Skeletal muscle satellite cell (primary cell): ENCODE measurements around the gene CAMK1D.

Experiments used
- H3K27me3 ChIP-seq: 2 replicates; pipeline ENCODE4 v1.7.0; 2013; ENCODE audit warnings: low read length; ENCODE audit not compliant: control insufficient read depth, insufficient read depth
- H3K36me3 ChIP-seq: 2 replicates; pipeline ENCODE4 v1.7.0; 2013; ENCODE audit warnings: mild to moderate bottlenecking, control low read depth, low read length; ENCODE audit not compliant: insufficient read depth
- H3K4me1 ChIP-seq: 2 replicates; pipeline ENCODE4 v1.7.0; 2013; ENCODE audit warnings: low read length; ENCODE audit not compliant: control insufficient read depth, insufficient read depth
- H3K4me2 ChIP-seq: 2 replicates; pipeline ENCODE4 v1.7.0; 2013; ENCODE audit warnings: mild to moderate bottlenecking, low read length
- H3K4me3 ChIP-seq: 2 replicates; pipeline ENCODE4 v1.7.0; 2013; ENCODE audit warnings: low read length
- H3K9ac ChIP-seq: 2 replicates; pipeline ENCODE4 v1.7.0; 2013; ENCODE audit warnings: mild to moderate bottlenecking, low read depth, low read length, moderate library complexity
- H3K9me3 ChIP-seq: replicated peaks from 2 replicates; pipeline ENCODE4 v1.7.0; 2013; ENCODE audit warnings: mild to moderate bottlenecking, control low read depth, low read length

Gene CAMK1D

GRCh38 chr10:12636571-12636970 lies 287.2 kb downstream of the CAMK1D start:
- H3K9ac ChIP-seq, result no peak overlapping the region
- H3K9me3 ChIP-seq, result no peaks in the 10 kb centered on the region
- H3K4me2 ChIP-seq, result no peak overlapping the region
- peaks cover 9% of the 10 kb centered on the region for H3K27me3 ChIP-seq
- H3K4me1 ChIP-seq, result no peaks in the 10 kb centered on the region
- no peak overlapping the region for H3K4me3 ChIP-seq
- H3K36me3 ChIP-seq, result no peaks in the 10 kb centered on the region

- H3K4me3 ChIP-seq, result no peak overlapping the region
- H3K9ac ChIP-seq, result no peak overlapping the region
- H3K9me3 ChIP-seq, result no peaks in the 10 kb centered on the region
- no peaks in the 10 kb centered on the region for H3K4me1 ChIP-seq
- H3K36me3 ChIP-seq, result no peaks in the 10 kb centered on the region
- peaks cover 9% of the 10 kb centered on the region for H3K27me3 ChIP-seq
- H3K4me2 ChIP-seq, result no peak overlapping the region
Measured at GRCh38 chr10:12637649-12638048, 288.3 kb downstream of the CAMK1D start.

GRCh38 chr10:12638103-12638502 lies 288.8 kb downstream of the CAMK1D start:
- no peak overlapping the region for H3K4me3 ChIP-seq
- no peaks in the 10 kb centered on the region for H3K36me3 ChIP-seq
- H3K9ac ChIP-seq, result no peak overlapping the region
- peaks cover 9% of the 10 kb centered on the region for H3K27me3 ChIP-seq
- H3K9me3 ChIP-seq, result no peaks in the 10 kb centered on the region
- H3K4me1 ChIP-seq, result no peaks in the 10 kb centered on the region
- H3K4me2 ChIP-seq, result no peak overlapping the region

- Histone ChIP-seq H3K9ac (no peak overlapping the region), H3K9me3 (no peaks in the 10 kb centered on the region), H3K27me3 (peaks cover 9% of the 10 kb centered on the region), H3K4me1 (no peaks in the 10 kb centered on the region), H3K4me3 (no peak overlapping the region), H3K36me3 (no peaks in the 10 kb centered on the region), H3K4me2 (no peak overlapping the region)
Measured at GRCh38 chr10:12638781-12639180, 289.4 kb downstream of the CAMK1D start.

- no peaks in the 10 kb centered on the region for H3K4me1 ChIP-seq
- H3K27me3 ChIP-seq, result peaks cover 3% of the 10 kb centered on the region
- no peaks in the 10 kb centered on the region for H3K36me3 ChIP-seq
- H3K4me3 ChIP-seq, result no peak overlapping the region
- H3K9me3 ChIP-seq, result no peaks in the 10 kb centered on the region
- no peak overlapping the region for H3K9ac ChIP-seq
- no peak overlapping the region for H3K4me2 ChIP-seq
Measured at GRCh38 chr10:12639996-12640944, 290.9 kb downstream of the CAMK1D start.

- H3K9ac ChIP-seq, result no peak overlapping the region
- H3K9me3 ChIP-seq, result no peaks in the 10 kb centered on the region
- H3K27me3 ChIP-seq, result peaks cover 3% of the 10 kb centered on the region
- no peak overlapping the region for H3K4me2 ChIP-seq
- H3K36me3 ChIP-seq, result no peaks in the 10 kb centered on the region
- H3K4me3 ChIP-seq, result no peak overlapping the region
- no peaks in the 10 kb centered on the region for H3K4me1 ChIP-seq
Measured at GRCh38 chr10:12642036-12642435, 292.7 kb downstream of the CAMK1D start.

- no peak overlapping the region for H3K4me3 ChIP-seq
- no peak overlapping the region for H3K9ac ChIP-seq
- H3K4me2 ChIP-seq, result no peak overlapping the region
- peaks cover 3% of the 10 kb centered on the region for H3K27me3 ChIP-seq
- no peaks in the 10 kb centered on the region for H3K9me3 ChIP-seq
- H3K36me3 ChIP-seq, result no peaks in the 10 kb centered on the region
- no peaks in the 10 kb centered on the region for H3K4me1 ChIP-seq
Measured at GRCh38 chr10:12643279-12643678, 293.9 kb downstream of the CAMK1D start.

- no peak overlapping the region for H3K9ac ChIP-seq
- H3K4me3 ChIP-seq, result no peak overlapping the region
- no peaks in the 10 kb centered on the region for H3K9me3 ChIP-seq
- no peak overlapping the region for H3K4me2 ChIP-seq
- no peaks in the 10 kb centered on the region for H3K36me3 ChIP-seq
- no peaks in the 10 kb centered on the region for H3K4me1 ChIP-seq
- H3K27me3 ChIP-seq, result peaks cover 3% of the 10 kb centered on the region
Measured at GRCh38 chr10:12644380-12645144, 295.2 kb downstream of the CAMK1D start.

GRCh38 chr10:12645449-12645848 lies 296.1 kb downstream of the CAMK1D start:
- H3K4me3 ChIP-seq, result no peak overlapping the region
- H3K36me3 ChIP-seq, result no peaks in the 10 kb centered on the region
- H3K27me3 ChIP-seq, result peaks cover 4% of the 10 kb centered on the region
- no peaks in the 10 kb centered on the region for H3K9me3 ChIP-seq
- H3K9ac ChIP-seq, result no peak overlapping the region
- H3K4me2 ChIP-seq, result no peak overlapping the region
- no peaks in the 10 kb centered on the region for H3K4me1 ChIP-seq

GRCh38 chr10:12649012-12649584 lies 299.8 kb downstream of the CAMK1D start:
- Histone ChIP-seq H3K9ac (no peak overlapping the region), H3K4me1 (no peaks in the 10 kb centered on the region), H3K9me3 (no peaks in the 10 kb centered on the region), H3K27me3 (peaks cover 4% of the 10 kb centered on the region), H3K4me2 (no peak overlapping the region), H3K36me3 (no peaks in the 10 kb centered on the region), H3K4me3 (no peak overlapping the region)

- Histone ChIP-seq H3K4me3 (no peak overlapping the region), H3K4me2 (no peak overlapping the region), H3K4me1 (no peaks in the 10 kb centered on the region), H3K9me3 (no peaks in the 10 kb centered on the region), H3K27me3 (peaks cover 4% of the 10 kb centered on the region), H3K36me3 (no peaks in the 10 kb centered on the region), H3K9ac (no peak overlapping the region)
Measured at GRCh38 chr10:12650122-12650521, 300.8 kb downstream of the CAMK1D start.
